Measurements from ENCODE around the gene PRPSAP2.

Gene PRPSAP2

GRCh38 chr17:18848501-18848900 lies 9.4 kb upstream of the PRPSAP2 start:
- Histone ChIP-seq H2AFZ (ENCODE audit: low read depth, low read length) (no peak overlapping the region), H3K9me3 (ENCODE audit: insufficient read depth, low read length) (no peaks in the 10 kb centered on the region), H3K4me1 (ENCODE audit: low read length) (peaks cover 11% of the 10 kb centered on the region), H4K20me1 (ENCODE audit: insufficient read depth, low read length) (no peaks in the 10 kb centered on the region), H3K4me3 (ENCODE audit: low read length) (no peak overlapping the region), H3K27ac (ENCODE audit: low read length) (no peak overlapping the region), H3K27me3 (ENCODE audit: low read depth, low read length) (no peaks in the 10 kb centered on the region), H3K36me3 (replicated peaks; ENCODE audit: low read depth, low read length) (no peaks in the 10 kb centered on the region), H3K4me2 (ENCODE audit: low read length) (no peak overlapping the region), H3K9ac (ENCODE audit: low read length) (no peak overlapping the region), H3K79me2 (ENCODE audit: low read length) (no peaks in the 10 kb centered on the region)
- no peak for TF ChIP-seq EZH2phosphoT487 (IDR thresholded peaks at IDR 0.05; ENCODE audit: low read depth)
- TF ChIP-seq CTCF (IDR thresholded peaks at IDR 0.05; ENCODE audit: low read depth, low read length), result no peak

- H3K27ac ChIP-seq (ENCODE audit: low read length), result peak overlapping the region; percentile 42
- no peak overlapping the region for H2AFZ ChIP-seq (ENCODE audit: low read depth, low read length)
Observed at GRCh38 chr17:18850679-18851078, 7.3 kb upstream of the PRPSAP2 start.

GRCh38 chr17:18851201-18851600 lies 6.7 kb upstream of the PRPSAP2 start:
- H3K27ac ChIP-seq (ENCODE audit: low read length), result no peak overlapping the region
- no peak overlapping the region for H3K4me3 ChIP-seq (ENCODE audit: low read length)
- no peaks in the 10 kb centered on the region for H3K36me3 ChIP-seq (replicated peaks; ENCODE audit: low read depth, low read length)
- H3K79me2 ChIP-seq (ENCODE audit: low read length), result no peaks in the 10 kb centered on the region
- TF ChIP-seq EZH2phosphoT487 (IDR thresholded peaks at IDR 0.05; ENCODE audit: low read depth) (no peak), CTCF (IDR thresholded peaks at IDR 0.05; ENCODE audit: low read depth, low read length) (no peak)
- no peak overlapping the region for H2AFZ ChIP-seq (ENCODE audit: low read depth, low read length)
- H3K4me1 ChIP-seq (ENCODE audit: low read length), result peaks cover 11% of the 10 kb centered on the region
- H3K9ac ChIP-seq (ENCODE audit: low read length), result no peak overlapping the region
- no peaks in the 10 kb centered on the region for H4K20me1 ChIP-seq (ENCODE audit: insufficient read depth, low read length)
- no peaks in the 10 kb centered on the region for H3K27me3 ChIP-seq (ENCODE audit: low read depth, low read length)
- no peaks in the 10 kb centered on the region for H3K9me3 ChIP-seq (ENCODE audit: insufficient read depth, low read length)
- H3K4me2 ChIP-seq (ENCODE audit: low read length), result no peak overlapping the region

More at GRCh38 chr17:18850679-18851078, 7.3 kb upstream of the PRPSAP2 start:
- H4K20me1 ChIP-seq (ENCODE audit: insufficient read depth, low read length), result no peaks in the 10 kb centered on the region
- no peaks in the 10 kb centered on the region for H3K27me3 ChIP-seq (ENCODE audit: low read depth, low read length)
- peaks cover 11% of the 10 kb centered on the region for H3K4me1 ChIP-seq (ENCODE audit: low read length)
- no peaks in the 10 kb centered on the region for H3K79me2 ChIP-seq (ENCODE audit: low read length)
- no peak overlapping the region for H3K9ac ChIP-seq (ENCODE audit: low read length)
- H3K4me2 ChIP-seq (ENCODE audit: low read length), result no peak overlapping the region
- no peak for TF ChIP-seq EZH2phosphoT487 (IDR thresholded peaks at IDR 0.05; ENCODE audit: low read depth)
- no peak overlapping the region for H3K4me3 ChIP-seq (ENCODE audit: low read length)
- no peaks in the 10 kb centered on the region for H3K36me3 ChIP-seq (replicated peaks; ENCODE audit: low read depth, low read length)
- no peaks in the 10 kb centered on the region for H3K9me3 ChIP-seq (ENCODE audit: insufficient read depth, low read length)

- H3K36me3 ChIP-seq (replicated peaks; ENCODE audit: low read depth, low read length), result no peaks in the 10 kb centered on the region
- no peaks in the 10 kb centered on the region for H3K9me3 ChIP-seq (ENCODE audit: insufficient read depth, low read length)
- H3K4me1 ChIP-seq (ENCODE audit: low read length), result peaks cover 9% of the 10 kb centered on the region
- H3K27ac ChIP-seq (ENCODE audit: low read length), result no peak overlapping the region
- peaks cover 19% of the 10 kb centered on the region for H3K79me2 ChIP-seq (ENCODE audit: low read length)
- H3K9ac ChIP-seq (ENCODE audit: low read length), result no peak overlapping the region
- no peak for TF ChIP-seq CTCF (IDR thresholded peaks at IDR 0.05; ENCODE audit: low read depth, low read length)
- TF ChIP-seq EZH2phosphoT487 (IDR thresholded peaks at IDR 0.05; ENCODE audit: low read depth), result no peak
- no peaks in the 10 kb centered on the region for H3K27me3 ChIP-seq (ENCODE audit: low read depth, low read length)
- no peak overlapping the region for H3K4me2 ChIP-seq (ENCODE audit: low read length)
- no peak overlapping the region for H2AFZ ChIP-seq (ENCODE audit: low read depth, low read length)
- no peak overlapping the region for H3K4me3 ChIP-seq (ENCODE audit: low read length)
- no peaks in the 10 kb centered on the region for H4K20me1 ChIP-seq (ENCODE audit: insufficient read depth, low read length)
Observed at GRCh38 chr17:18854956-18855355, 3.0 kb upstream of the PRPSAP2 start.

Data from OCI-LY3 (cell line).